OCI-LY7 (cell line): Measurements from ENCODE around the gene PRDM1.

ENCODE experiments used
- EZH2phosphoT487 ChIP-seq: fragments of 200-600 bp; sonication (generic); IDR thresholded peaks from 2 replicates; pipeline ENCODE4 v1.6.1; 2018; ENCODE audit warnings: low read depth, borderline replicate concordance, mild to moderate bottlenecking, mixed run types, antibody characterized with exemption, low read length, moderate library complexity, mixed read lengths
- TF ChIP-seq, protein P1 (sequence below): fragments of 200-600 bp; sonication (generic); conservative IDR thresholded peaks from 2 replicates; pipeline ENCODE4 v1.5.1; 2014; ENCODE audit warnings: mild to moderate bottlenecking, antibody characterized with exemption, low read length, moderate library complexity, mixed read lengths

GRCh38 chr6:106117579-106117978 lies 31.4 kb downstream of the PRDM1 start:
- TF ChIP-seq, protein P1, sequence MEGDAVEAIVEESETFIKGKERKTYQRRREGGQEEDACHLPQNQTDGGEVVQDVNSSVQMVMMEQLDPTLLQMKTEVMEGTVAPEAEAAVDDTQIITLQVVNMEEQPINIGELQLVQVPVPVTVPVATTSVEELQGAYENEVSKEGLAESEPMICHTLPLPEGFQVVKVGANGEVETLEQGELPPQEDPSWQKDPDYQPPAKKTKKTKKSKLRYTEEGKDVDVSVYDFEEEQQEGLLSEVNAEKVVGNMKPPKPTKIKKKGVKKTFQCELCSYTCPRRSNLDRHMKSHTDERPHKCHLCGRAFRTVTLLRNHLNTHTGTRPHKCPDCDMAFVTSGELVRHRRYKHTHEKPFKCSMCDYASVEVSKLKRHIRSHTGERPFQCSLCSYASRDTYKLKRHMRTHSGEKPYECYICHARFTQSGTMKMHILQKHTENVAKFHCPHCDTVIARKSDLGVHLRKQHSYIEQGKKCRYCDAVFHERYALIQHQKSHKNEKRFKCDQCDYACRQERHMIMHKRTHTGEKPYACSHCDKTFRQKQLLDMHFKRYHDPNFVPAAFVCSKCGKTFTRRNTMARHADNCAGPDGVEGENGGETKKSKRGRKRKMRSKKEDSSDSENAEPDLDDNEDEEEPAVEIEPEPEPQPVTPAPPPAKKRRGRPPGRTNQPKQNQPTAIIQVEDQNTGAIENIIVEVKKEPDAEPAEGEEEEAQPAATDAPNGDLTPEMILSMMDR: no peak
- no peak for TF ChIP-seq EZH2phosphoT487
